HCT116 (cell line): ENCODE results near the gene EPHA2. TPM values are rescaled to one million over a fixed set of nuclear protein-coding genes. Genes with fewer than 3 reads are reported as not detected.

Experiments used
- ATAC-seq: fragments of 200-7000 bp; cut with Tn5 transposase; 2 replicates; pipeline ENCODE4 v1.9.1; 2020; ENCODE audit warnings: mild to moderate bottlenecking, moderate library complexity
- BruUV-seq: library from RNA; stranded (reverse); fragments of 400-500 nt; replicated peaks from 2 replicates; lab custom pipeline; 2021; lab: Mats Ljungman, UMichigan
- CTCF ChIA-PET: fragments of 300-600 bp; sonication (Branson Sonifier 250); formaldehyde crosslinking; loops from one replicate; lab custom pipeline; 2021; ENCODE audit warnings: antibody characterized with exemption; lab: Charles Lee
- POLR2A ChIA-PET: fragments of 300-600, 350-600 bp; sonication (Branson Sonifier 250); formaldehyde crosslinking; loops from one replicate; lab custom pipeline; 2021; ENCODE audit warnings: antibody characterized with exemption; lab: Charles Lee
- RAD21 ChIA-PET, 2 experiments: fragments of 300-600 bp; sonication (Branson Sonifier 250); formaldehyde crosslinking; loops; one replicate each; lab custom pipeline; 2023; ENCODE audit warnings: low total read pairs in 2 of 2; ENCODE audit not compliant: uncharacterized antibody in 2 of 2, unreplicated experiment in 2 of 2, low non-redundant PET in 1 of 2; lab: Charles Lee
- DNase-seq: peaks from one replicate; pipeline ENCODE4 v3.0.0-alpha.2; 2010; ENCODE audit warnings: low read depth, low spot score
- H2AFZ ChIP-seq: fragments of 200-600 bp; shearing (Covaris generic), sonication (generic); 2 replicates; pipeline ENCODE4 v1.6.1; 2017; ENCODE audit warnings: low read depth, mixed run types, mixed read lengths, antibody characterized with exemption, low read length; ENCODE audit not compliant: poor library complexity, severe bottlenecking
- H3K27ac ChIP-seq: 2 replicates; pipeline ENCODE4 v1.5.1; 2012; ENCODE audit warnings: low read depth, low read length
- H3K27me3 ChIP-seq: fragments of 200-600 bp; sonication (generic); 2 replicates; pipeline ENCODE4 v1.6.1; 2016; ENCODE audit warnings: mixed run types, low read length, mixed read lengths; ENCODE audit not compliant: insufficient read depth
- H3K36me3 ChIP-seq, 2 experiments: fragments of 200-500 bp in 1 of 2; fragments of 200-600 bp in 1 of 2; sonication (Bioruptor generic) in 1 of 2; sonication (generic) in 1 of 2; 2 replicates each; pipeline versions ENCODE4 v1.5.1 to v1.6.1; 2014 to 2016; ENCODE audit warnings: low read length in 2 of 2, inconsistent platforms in 1 of 2, mixed read lengths in 1 of 2, mixed run types in 1 of 2; ENCODE audit not compliant: insufficient read depth in 2 of 2, control insufficient read depth in 1 of 2
- H3K4me1 ChIP-seq, 2 experiments: fragments of 200-600 bp in 1 of 2; sonication (generic) in 1 of 2; 2 replicates each; pipeline versions ENCODE4 v1.5.1 to v1.6.1; 2012 to 2017; ENCODE audit warnings: low read length in 2 of 2, inconsistent platforms in 1 of 2, mild to moderate bottlenecking in 1 of 2, mixed read lengths in 1 of 2, mixed run types in 1 of 2, moderate library complexity in 1 of 2; ENCODE audit not compliant: insufficient read depth in 2 of 2, control insufficient read depth in 1 of 2
- H3K4me2 ChIP-seq: fragments of 200-600 bp; sonication (generic); 2 replicates; pipeline ENCODE4 v1.6.1; 2017; ENCODE audit warnings: mixed run types, low read length, mixed read lengths
- H3K4me3 ChIP-seq, 2 experiments: fragments of 200-600 bp in 1 of 2; sonication (generic) in 1 of 2; replicated peaks in 1 of 2; 2 replicates each; pipeline ENCODE4 v1.5.1; 2011 to 2016; ENCODE audit warnings: low read length in 2 of 2, control low read depth in 1 of 2, low read depth in 1 of 2, mild to moderate bottlenecking in 1 of 2, mixed read lengths in 1 of 2, mixed run types in 1 of 2
- H3K79me2 ChIP-seq: fragments of 200-600 bp; sonication (generic); 2 replicates; pipeline ENCODE4 v1.6.1; 2017; ENCODE audit warnings: mild to moderate bottlenecking, mixed run types, low read length, moderate library complexity, mixed read lengths; ENCODE audit not compliant: insufficient read depth
- H3K9ac ChIP-seq: fragments of 200-600 bp; sonication (generic); 2 replicates; pipeline ENCODE4 v1.6.1; 2016; ENCODE audit warnings: low read length, mixed read lengths
- H3K9me2 ChIP-seq: fragments of 200-600 bp; sonication (generic), shearing (Covaris generic); 2 replicates; pipeline ENCODE4 v1.6.1; 2017; ENCODE audit warnings: mixed run types, mild to moderate bottlenecking, moderate library complexity; ENCODE audit not compliant: insufficient read depth
- H3K9me3 ChIP-seq, 2 experiments: fragments of 200-500 bp in 1 of 2; fragments of 200-600 bp in 1 of 2; sonication (Bioruptor generic) in 1 of 2; sonication (generic) in 1 of 2; 2 replicates each; pipeline ENCODE4 v1.6.1; 2014 to 2017; ENCODE audit warnings: low read length in 2 of 2, mixed read lengths in 2 of 2, inconsistent platforms in 1 of 2, low read depth in 1 of 2, mild to moderate bottlenecking in 1 of 2, mixed run types in 1 of 2, moderate library complexity in 1 of 2; ENCODE audit not compliant: control insufficient read depth in 1 of 2, insufficient read depth in 1 of 2
- H4K20me1 ChIP-seq: fragments of 200-600 bp; sonication (generic), shearing (Covaris generic); 2 replicates; pipeline ENCODE4 v1.6.1; 2017; ENCODE audit warnings: mixed run types, mild to moderate bottlenecking, moderate library complexity; ENCODE audit not compliant: insufficient read depth
- EGR1 ChIP-seq: IDR thresholded peaks from 2 replicates; pipeline ENCODE4 v1.6.1; 2012; ENCODE audit warnings: low read depth
- ELF1 ChIP-seq: IDR thresholded peaks from 2 replicates; pipeline ENCODE4 v1.6.1; 2012; ENCODE audit warnings: low read depth, borderline replicate concordance
- EZH2 ChIP-seq: fragments of 200-600 bp; sonication (generic); IDR thresholded peaks from 2 replicates; pipeline ENCODE4 v1.6.1; 2017; ENCODE audit warnings: antibody characterized with exemption, mixed run types
- EZH2phosphoT487 ChIP-seq: fragments of 200-600 bp; IDR thresholded peaks from 2 replicates; pipeline ENCODE4 v1.6.1; 2018; ENCODE audit warnings: antibody characterized with exemption, borderline replicate concordance
- FOSL1 ChIP-seq: IDR thresholded peaks from 2 replicates; pipeline ENCODE4 v1.6.1; 2012; ENCODE audit warnings: low read depth
- JUND ChIP-seq: IDR thresholded peaks from 2 replicates; pipeline ENCODE4 v1.6.1; 2012
- POLR2A ChIP-seq: IDR thresholded peaks from 2 replicates; pipeline ENCODE4 v1.7.0; 2011; ENCODE audit warnings: borderline replicate concordance; ENCODE audit not compliant: insufficient read depth, insufficient read length; ENCODE audit errors: extremely low read depth
- POLR2AphosphoS5 ChIP-seq: IDR thresholded peaks from 2 replicates; pipeline ENCODE4 v1.6.1; 2011; ENCODE audit warnings: mild to moderate bottlenecking, low read depth, low read length, moderate library complexity
- RAD21 ChIP-seq: IDR thresholded peaks from 2 replicates; pipeline ENCODE4 v1.6.1; 2012; ENCODE audit warnings: low read depth, mild to moderate bottlenecking
- SIN3A ChIP-seq: IDR thresholded peaks from 2 replicates; pipeline ENCODE4 v1.6.1; 2012; ENCODE audit warnings: low read depth
- SP1 ChIP-seq: IDR thresholded peaks from 2 replicates; pipeline ENCODE4 v1.6.1; 2012; ENCODE audit warnings: low read depth
- SRF ChIP-seq: IDR thresholded peaks from 2 replicates; pipeline ENCODE4 v1.6.1; 2012; ENCODE audit warnings: low read depth
- TCF7L2 ChIP-seq: IDR thresholded peaks from 2 replicates; pipeline ENCODE4 v1.7.0; 2011; ENCODE audit warnings: borderline replicate concordance, inconsistent platforms; ENCODE audit not compliant: insufficient read depth, insufficient read length; ENCODE audit errors: extremely low read depth
- YY1 ChIP-seq: IDR thresholded peaks from 2 replicates; pipeline ENCODE4 v1.6.1; 2011; ENCODE audit warnings: low read length, low read depth, moderate library complexity, mild to moderate bottlenecking; ENCODE audit not compliant: insufficient replicate concordance; ENCODE audit errors: extremely low read depth
- ZFX ChIP-seq: fragments of 450-650 bp; IDR thresholded peaks from 2 replicates; pipeline ENCODE4 v1.6.1; 2017
- ZNF274 ChIP-seq: fragments of 200-500 bp; sonication (Bioruptor generic); IDR thresholded peaks from 2 replicates; pipeline ENCODE4 v1.6.1; 2014; ENCODE audit warnings: mild to moderate bottlenecking, low read depth, low read length, inconsistent platforms
- intact Hi-C: fragments of 100-400 bp; cut with micrococcal nuclease; formaldehyde crosslinking; loops from 2 replicates; pipeline ENCODE4 v1.10.0; 2022
- total RNA-seq: library from RNA; stranded (reverse); gene quantifications from one replicate; pipeline ENCODE4 v1.2.1, GENCODE V29; 2021; ENCODE audit not compliant: unreplicated experiment
- TF ChIP-seq, protein P1 (sequence below), 3 experiments: fragments of 200-600 bp in 1 of 3; sonication (generic) in 1 of 3; IDR thresholded peaks in 2 of 3; conservative IDR thresholded peaks in 1 of 3; 2 replicates each; pipeline ENCODE4 v1.5.1; 2012 to 2017; ENCODE audit warnings: low read depth in 2 of 3, low read length in 2 of 3, antibody characterized with exemption in 1 of 3, borderline replicate concordance in 1 of 3, control low read depth in 1 of 3, mild to moderate bottlenecking in 1 of 3, mixed read lengths in 1 of 3, mixed run types in 1 of 3, moderate library complexity in 1 of 3; ENCODE audit not compliant: insufficient read depth in 1 of 3
- TF ChIP-seq, protein P2 (sequence below): IDR thresholded peaks from 2 replicates; pipeline ENCODE4 v1.6.1; 2012
- TF ChIP-seq, protein P3 (sequence below): IDR thresholded peaks from 2 replicates; pipeline ENCODE4 v1.6.1; 2011; ENCODE audit warnings: mild to moderate bottlenecking, low read length, moderate library complexity; ENCODE audit not compliant: insufficient replicate concordance; ENCODE audit errors: extremely low read depth
- TF ChIP-seq, protein P4 (sequence below): IDR thresholded peaks from 2 replicates; pipeline ENCODE4 v1.6.1; 2012

EPHA2 gene
- total RNA-seq, 1 experiment from 2014 or later = 164 TPM

DNA sequence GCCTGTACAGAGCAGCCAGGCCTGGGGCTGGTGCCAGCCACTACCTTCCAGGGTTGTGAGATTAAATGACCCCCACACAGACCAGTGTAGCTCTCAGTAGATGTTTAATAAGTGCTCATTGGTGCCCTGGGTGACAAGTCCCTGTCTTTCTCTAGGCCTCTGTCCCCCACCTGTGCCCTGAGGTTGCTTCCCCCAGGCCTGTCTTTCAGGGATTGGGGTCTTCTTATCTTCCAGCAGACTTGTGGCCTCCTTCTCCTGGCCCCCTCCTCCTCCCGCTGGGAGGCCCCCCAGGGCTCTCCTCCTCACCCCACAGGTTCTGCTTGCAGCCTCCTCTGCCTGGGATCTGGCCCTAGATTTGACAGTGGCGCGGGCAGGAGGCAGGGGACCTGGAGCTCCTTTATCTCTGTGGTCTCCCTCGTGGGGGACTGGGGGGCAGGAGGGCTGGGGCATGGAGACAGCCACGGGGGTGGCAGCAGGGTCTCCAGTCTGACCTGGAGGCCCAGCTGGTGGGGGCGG, 40.3 kb downstream of the EPHA2 start:
- no peaks in the 10 kb centered on the region for H3K9me3 ChIP-seq
- no peaks in the 10 kb centered on the region for H3K9me2 ChIP-seq
- no peak overlapping the region for H3K9ac ChIP-seq
- no peaks in the 10 kb centered on the region for H3K36me3 ChIP-seq
- ChIA-PET POLR2A (no interaction called here), CTCF (no interaction called here), RAD21 (no interaction called here)
- H3K4me2 ChIP-seq = no peak overlapping the region
- no peaks in the 10 kb centered on the region for H4K20me1 ChIP-seq
- H3K27me3 ChIP-seq = no peaks in the 10 kb centered on the region
- no peak for DNase-seq
- H3K4me3 ChIP-seq = no peak overlapping the region
- BruUV-seq = no TSS peak
- H3K79me2 ChIP-seq = no peaks in the 10 kb centered on the region
- no peak overlapping the region for H3K27ac ChIP-seq
- H3K4me1 ChIP-seq = peaks cover 0 to under 1% of the 10 kb centered on the region in 2 experiments; a peak in 1 of 4 replicates
- no peak for ATAC-seq
- no peak for TF ChIP-seq JUND
- TF ChIP-seq POLR2A = no peak
- TF ChIP-seq, protein P1, sequence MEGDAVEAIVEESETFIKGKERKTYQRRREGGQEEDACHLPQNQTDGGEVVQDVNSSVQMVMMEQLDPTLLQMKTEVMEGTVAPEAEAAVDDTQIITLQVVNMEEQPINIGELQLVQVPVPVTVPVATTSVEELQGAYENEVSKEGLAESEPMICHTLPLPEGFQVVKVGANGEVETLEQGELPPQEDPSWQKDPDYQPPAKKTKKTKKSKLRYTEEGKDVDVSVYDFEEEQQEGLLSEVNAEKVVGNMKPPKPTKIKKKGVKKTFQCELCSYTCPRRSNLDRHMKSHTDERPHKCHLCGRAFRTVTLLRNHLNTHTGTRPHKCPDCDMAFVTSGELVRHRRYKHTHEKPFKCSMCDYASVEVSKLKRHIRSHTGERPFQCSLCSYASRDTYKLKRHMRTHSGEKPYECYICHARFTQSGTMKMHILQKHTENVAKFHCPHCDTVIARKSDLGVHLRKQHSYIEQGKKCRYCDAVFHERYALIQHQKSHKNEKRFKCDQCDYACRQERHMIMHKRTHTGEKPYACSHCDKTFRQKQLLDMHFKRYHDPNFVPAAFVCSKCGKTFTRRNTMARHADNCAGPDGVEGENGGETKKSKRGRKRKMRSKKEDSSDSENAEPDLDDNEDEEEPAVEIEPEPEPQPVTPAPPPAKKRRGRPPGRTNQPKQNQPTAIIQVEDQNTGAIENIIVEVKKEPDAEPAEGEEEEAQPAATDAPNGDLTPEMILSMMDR (IDR thresholded peaks at IDR 0.05 in 2 of 3, conservative IDR thresholded peaks at IDR 0.05 in 1 of 3; ENCODE audit: borderline replicate concordance in 1 of 3, insufficient read depth in 1 of 3, low read depth in 2 of 3, low read length in 2 of 3) = no peak
- TF ChIP-seq FOSL1 = no peak
- TF ChIP-seq POLR2AphosphoS5 = no peak
- no peak for TF ChIP-seq EZH2phosphoT487
- TF ChIP-seq, protein P2, sequence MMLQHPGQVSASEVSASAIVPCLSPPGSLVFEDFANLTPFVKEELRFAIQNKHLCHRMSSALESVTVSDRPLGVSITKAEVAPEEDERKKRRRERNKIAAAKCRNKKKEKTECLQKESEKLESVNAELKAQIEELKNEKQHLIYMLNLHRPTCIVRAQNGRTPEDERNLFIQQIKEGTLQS = no peak
- TF ChIP-seq TCF7L2 = no peak
- TF ChIP-seq, protein P3, sequence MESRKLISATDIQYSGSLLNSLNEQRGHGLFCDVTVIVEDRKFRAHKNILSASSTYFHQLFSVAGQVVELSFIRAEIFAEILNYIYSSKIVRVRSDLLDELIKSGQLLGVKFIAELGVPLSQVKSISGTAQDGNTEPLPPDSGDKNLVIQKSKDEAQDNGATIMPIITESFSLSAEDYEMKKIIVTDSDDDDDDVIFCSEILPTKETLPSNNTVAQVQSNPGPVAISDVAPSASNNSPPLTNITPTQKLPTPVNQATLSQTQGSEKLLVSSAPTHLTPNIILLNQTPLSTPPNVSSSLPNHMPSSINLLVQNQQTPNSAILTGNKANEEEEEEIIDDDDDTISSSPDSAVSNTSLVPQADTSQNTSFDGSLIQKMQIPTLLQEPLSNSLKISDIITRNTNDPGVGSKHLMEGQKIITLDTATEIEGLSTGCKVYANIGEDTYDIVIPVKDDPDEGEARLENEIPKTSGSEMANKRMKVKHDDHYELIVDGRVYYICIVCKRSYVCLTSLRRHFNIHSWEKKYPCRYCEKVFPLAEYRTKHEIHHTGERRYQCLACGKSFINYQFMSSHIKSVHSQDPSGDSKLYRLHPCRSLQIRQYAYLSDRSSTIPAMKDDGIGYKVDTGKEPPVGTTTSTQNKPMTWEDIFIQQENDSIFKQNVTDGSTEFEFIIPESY = no peak
- TF ChIP-seq EGR1 = no peak
- no peak for TF ChIP-seq EZH2
- no peak for TF ChIP-seq ZFX
- TF ChIP-seq ELF1 = no peak
- TF ChIP-seq SRF = no peak
- no peak for TF ChIP-seq SP1
- no peak for TF ChIP-seq YY1
- no peak for TF ChIP-seq SIN3A
- TF ChIP-seq, protein P4, sequence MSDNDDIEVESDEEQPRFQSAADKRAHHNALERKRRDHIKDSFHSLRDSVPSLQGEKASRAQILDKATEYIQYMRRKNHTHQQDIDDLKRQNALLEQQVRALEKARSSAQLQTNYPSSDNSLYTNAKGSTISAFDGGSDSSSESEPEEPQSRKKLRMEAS = no peak
- no peak for TF ChIP-seq RAD21
- no peak for TF ChIP-seq ZNF274
- intact Hi-C loops = no loop called here
- H2AFZ ChIP-seq = no peak overlapping the region
